Sigmoid colon (tissue), 4 donors: ENCODE results near the gene STOX2.

Source experiments
- POLR2A ChIP-seq, 2 donors: fragments of 450-650 bp; IDR thresholded peaks; one replicate each; pipeline ENCODE4 v1.6.1; 2016; ENCODE audit warnings: antibody characterized with exemption in 2 of 2, mild to moderate bottlenecking in 2 of 2, moderate library complexity in 2 of 2
- POLR2AphosphoS5 ChIP-seq, 4 donors: sonication (generic); formaldehyde crosslinking; IDR thresholded peaks; one replicate each; pipeline ENCODE4 v1.6.1; 2017; ENCODE audit warnings: antibody characterized with exemption in 4 of 4
- TF ChIP-seq, protein P1 (sequence below), 4 experiments: fragments of 450-650 bp in 3 of 4; fragments of 200-600 bp in 1 of 4; IDR thresholded peaks; one replicate each; pipeline ENCODE4 v1.5.1; 2016 to 2019; ENCODE audit warnings: antibody characterized with exemption in 4 of 4, mild to moderate bottlenecking in 3 of 4, moderate library complexity in 2 of 4

DNA sequence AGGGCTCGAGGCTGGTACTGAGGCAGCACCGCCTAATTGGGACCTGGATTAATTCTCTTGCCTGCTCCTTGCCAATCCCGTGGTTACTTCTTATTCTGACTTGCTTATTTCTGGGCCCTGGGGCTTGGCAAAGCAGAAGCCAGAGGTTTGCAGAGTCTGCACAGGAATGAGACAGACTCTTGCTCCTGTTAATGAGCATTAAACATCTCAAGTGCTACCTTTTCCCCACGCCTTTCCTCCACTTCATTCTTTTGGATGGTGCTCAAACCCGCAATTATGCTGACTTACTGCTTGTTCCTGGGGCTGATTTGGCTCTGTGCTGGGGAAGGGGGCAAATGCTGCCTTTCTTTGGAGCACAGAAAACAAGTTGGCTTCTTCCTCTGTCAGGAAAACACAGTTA lies 16.5 kb upstream of the STOX2 start:
- TF ChIP-seq POLR2AphosphoS5 (IDR thresholded peaks at IDR 0.05), result no peak
- TF ChIP-seq POLR2A (IDR thresholded peaks at IDR 0.05), result no peak
- TF ChIP-seq, protein P1, sequence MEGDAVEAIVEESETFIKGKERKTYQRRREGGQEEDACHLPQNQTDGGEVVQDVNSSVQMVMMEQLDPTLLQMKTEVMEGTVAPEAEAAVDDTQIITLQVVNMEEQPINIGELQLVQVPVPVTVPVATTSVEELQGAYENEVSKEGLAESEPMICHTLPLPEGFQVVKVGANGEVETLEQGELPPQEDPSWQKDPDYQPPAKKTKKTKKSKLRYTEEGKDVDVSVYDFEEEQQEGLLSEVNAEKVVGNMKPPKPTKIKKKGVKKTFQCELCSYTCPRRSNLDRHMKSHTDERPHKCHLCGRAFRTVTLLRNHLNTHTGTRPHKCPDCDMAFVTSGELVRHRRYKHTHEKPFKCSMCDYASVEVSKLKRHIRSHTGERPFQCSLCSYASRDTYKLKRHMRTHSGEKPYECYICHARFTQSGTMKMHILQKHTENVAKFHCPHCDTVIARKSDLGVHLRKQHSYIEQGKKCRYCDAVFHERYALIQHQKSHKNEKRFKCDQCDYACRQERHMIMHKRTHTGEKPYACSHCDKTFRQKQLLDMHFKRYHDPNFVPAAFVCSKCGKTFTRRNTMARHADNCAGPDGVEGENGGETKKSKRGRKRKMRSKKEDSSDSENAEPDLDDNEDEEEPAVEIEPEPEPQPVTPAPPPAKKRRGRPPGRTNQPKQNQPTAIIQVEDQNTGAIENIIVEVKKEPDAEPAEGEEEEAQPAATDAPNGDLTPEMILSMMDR (IDR thresholded peaks at IDR 0.05), result no peak
